HG03442 (cell line): ENCODE data around the gene TMEM123.

Experiments
- ATAC-seq: cut with Tn5 transposase; IDR thresholded peaks from one replicate; pipeline ENCODE4 v1.9.1; 2021; ENCODE audit warnings: mild to moderate bottlenecking, moderate library complexity; ENCODE audit not compliant: unreplicated experiment

TMEM123 gene

GRCh38 chr11:102452461-102453301 lies at the start of gene TMEM123:
Gene TMEM123 (minus strand): TSS chr11:102452765. CDS start chr11:102452623, 142 bp downstream.
- ATAC-seq = peak; percentile 64

GRCh38 chr11:102500829-102501228 lies 48.3 kb upstream of the TMEM123 start:
- no peak for ATAC-seq

GRCh38 chr11:102499931-102500330 lies 47.4 kb upstream of the TMEM123 start:
- ATAC-seq = no peak

GRCh38 chr11:102499151-102499550 lies 46.6 kb upstream of the TMEM123 start:
- no peak for ATAC-seq

- no peak for ATAC-seq
These were observed 44.5 kb upstream of the TMEM123 start for GRCh38 chr11:102497061-102497460.

GRCh38 chr11:102495161-102496042 lies 42.8 kb upstream of the TMEM123 start:
- peak; percentile 86 for ATAC-seq

- ATAC-seq = no peak
These were observed 41.7 kb upstream of the TMEM123 start for GRCh38 chr11:102494216-102494615.

- ATAC-seq = no peak
These were observed 41.0 kb upstream of the TMEM123 start for GRCh38 chr11:102493524-102493923.

- no peak for ATAC-seq
These were observed 39.4 kb upstream of the TMEM123 start for GRCh38 chr11:102491969-102492368.

- ATAC-seq = no peak
These were observed 36.9 kb upstream of the TMEM123 start for GRCh38 chr11:102489186-102490145.

GRCh38 chr11:102488208-102488607 lies 35.6 kb upstream of the TMEM123 start:
- ATAC-seq = peak; percentile 72

GRCh38 chr11:102487214-102487613 lies 34.6 kb upstream of the TMEM123 start:
- no peak for ATAC-seq

GRCh38 chr11:102486584-102486983 lies 34.0 kb upstream of the TMEM123 start:
- ATAC-seq = no peak

- ATAC-seq = no peak
These were observed 32.6 kb upstream of the TMEM123 start for GRCh38 chr11:102485095-102485722.

GRCh38 chr11:102482433-102482832 lies 29.9 kb upstream of the TMEM123 start:
- ATAC-seq = no peak

GRCh38 chr11:102479733-102480132 lies 27.2 kb upstream of the TMEM123 start:
- ATAC-seq = no peak

- no peak for ATAC-seq
These were observed 26.2 kb upstream of the TMEM123 start for GRCh38 chr11:102478673-102479299.

- ATAC-seq = peak; percentile 47
These were observed 24.2 kb upstream of the TMEM123 start for GRCh38 chr11:102476812-102477211.

- ATAC-seq = no peak
These were observed 23.5 kb upstream of the TMEM123 start for GRCh38 chr11:102476069-102476468.

- no peak for ATAC-seq
These were observed 21.0 kb upstream of the TMEM123 start for GRCh38 chr11:102473543-102473942.
